Breast epithelium (tissue), 4 donors: ENCODE measurements around the gene CHRM1. TPM values are rescaled to one million over a fixed set of nuclear protein-coding genes. Genes with fewer than 3 reads are reported as not detected.

Experiments used
- DNase-seq, 2 donors: peaks; one replicate each; pipeline ENCODE4 v3.0.0-alpha.2; 2019; ENCODE audit warnings: low spot score in 2 of 2
- H3K27ac ChIP-seq, 2 donors: fragments of 200-600 bp; sonication (generic) in 1 of 2; one replicate each; pipeline ENCODE4 v1.5.1; 2016 to 2019; ENCODE audit warnings: mild to moderate bottlenecking in 1 of 2
- H3K27me3 ChIP-seq, 2 donors: fragments of 200-600 bp; sonication (generic) in 1 of 2; one replicate each; pipeline versions ENCODE4 v1.5.1 to v1.6.0; 2017 to 2019; ENCODE audit warnings: control low read depth in 1 of 2, mild to moderate bottlenecking in 1 of 2
- H3K36me3 ChIP-seq: fragments of 200-600 bp; one replicate; pipeline ENCODE4 v1.5.1; 2019
- H3K4me1 ChIP-seq, 2 donors: fragments of 200-600 bp; sonication (generic); one replicate each; pipeline ENCODE4 v1.5.1; 2016 to 2019; ENCODE audit warnings: control low read depth in 1 of 2
- H3K4me3 ChIP-seq, 3 donors: fragments of 200-600 bp; sonication (generic); 1 replicate in 2 of 3; 2 replicates in 1 of 3; pipeline ENCODE4 v1.5.1; 2016 to 2019; ENCODE audit warnings: mild to moderate bottlenecking in 3 of 3, moderate library complexity in 2 of 3
- H3K9me3 ChIP-seq, 2 donors: fragments of 200-600 bp; sonication (generic) in 1 of 2; one replicate each; pipeline ENCODE4 v1.5.1; 2016 to 2019; ENCODE audit warnings: control low read depth in 1 of 2
- CTCF ChIP-seq, 3 donors: fragments of 450-650 bp; IDR thresholded peaks; one replicate each; pipeline ENCODE4 v1.5.1; 2016 to 2017; ENCODE audit warnings: antibody characterized with exemption in 3 of 3, mild to moderate bottlenecking in 3 of 3, moderate library complexity in 3 of 3
- POLR2A ChIP-seq: fragments of 450-650 bp; IDR thresholded peaks from one replicate; pipeline ENCODE4 v1.6.1; 2016; ENCODE audit warnings: antibody characterized with exemption, mild to moderate bottlenecking, moderate library complexity
- POLR2AphosphoS5 ChIP-seq, 3 donors: sonication (generic); formaldehyde crosslinking; IDR thresholded peaks; one replicate each; pipeline ENCODE4 v1.6.1; 2017; ENCODE audit warnings: antibody characterized with exemption in 3 of 3
- intact Hi-C: fragments of 100-400 bp; cut with DNase I; formaldehyde crosslinking; loops from one replicate; pipeline ENCODE4 v1.15.1; 2023; ENCODE audit warnings: low total_unique reads
- total RNA-seq, 3 donors: library from RNA; depleted of rRNA; stranded (reverse); fragments of >200 nt; gene quantifications; one replicate each; pipeline ENCODE4 v1.1.0, GENCODE V29; 2016

CHRM1 gene
- total RNA-seq, 3 donors from 2014 or later = 0.88 to 1.3 TPM; not detected in 1

- TF ChIP-seq CTCF (IDR thresholded peaks at IDR 0.05) (no peak), POLR2AphosphoS5 (IDR thresholded peaks at IDR 0.05) (no peak), POLR2A (no peak)
- no peaks in the 10 kb centered on the region for H3K27me3 ChIP-seq
- no peak for DNase-seq
- no peaks in the 10 kb centered on the region for H3K36me3 ChIP-seq
- intact Hi-C loops = no loop called here
- no peaks in the 10 kb centered on the region for H3K4me1 ChIP-seq
- no peak overlapping the region for H3K27ac ChIP-seq
- H3K9me3 ChIP-seq = no peaks in the 10 kb centered on the region
- no peak overlapping the region for H3K4me3 ChIP-seq
Observed at GRCh38 chr11:62934496-62934785, 13.3 kb upstream of the CHRM1 start.

- H3K9me3 ChIP-seq = no peaks in the 10 kb centered on the region
- TF ChIP-seq POLR2A (no peak), CTCF (IDR thresholded peaks at IDR 0.05) (no peak), POLR2AphosphoS5 (IDR thresholded peaks at IDR 0.05) (no peak)
- intact Hi-C loops = no loop called here
- H3K4me1 ChIP-seq = no peaks in the 10 kb centered on the region
- no peak overlapping the region for H3K27ac ChIP-seq
- H3K36me3 ChIP-seq = no peaks in the 10 kb centered on the region
- no peak for DNase-seq
- H3K4me3 ChIP-seq = no peak overlapping the region
- H3K27me3 ChIP-seq = no peaks in the 10 kb centered on the region
Observed at GRCh38 chr11:62933750-62934495, 12.8 kb upstream of the CHRM1 start.

DNA sequence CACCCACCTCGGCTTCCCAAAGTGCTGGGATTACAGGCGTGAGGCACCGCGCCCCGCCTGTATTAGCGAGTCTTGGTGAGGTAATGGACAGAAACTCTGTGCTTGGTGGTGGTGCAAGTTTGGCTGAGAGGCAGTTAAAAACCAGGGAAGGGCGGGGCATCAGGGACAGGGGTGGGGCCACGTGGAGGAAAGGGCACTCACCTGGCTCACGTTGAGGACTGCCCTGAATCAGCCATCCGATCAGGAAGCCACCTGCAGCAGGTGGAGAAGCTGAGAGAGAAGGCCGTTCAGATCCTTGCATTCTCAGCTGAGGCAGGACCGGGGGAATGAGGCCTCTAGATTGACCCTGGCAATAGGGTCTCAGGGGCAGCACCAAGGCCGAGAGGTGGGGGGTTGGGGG, 12.1 kb upstream of the CHRM1 start:
- Histone ChIP-seq H3K4me1 (no peaks in the 10 kb centered on the region), H3K27ac (no peak overlapping the region), H3K4me3 (no peak overlapping the region), H3K9me3 (no peaks in the 10 kb centered on the region), H3K27me3 (no peaks in the 10 kb centered on the region), H3K36me3 (no peaks in the 10 kb centered on the region)
- no peak for DNase-seq
- intact Hi-C loops = no loop called here
- TF ChIP-seq POLR2A (no peak), CTCF (IDR thresholded peaks at IDR 0.05) (no peak), POLR2AphosphoS5 (IDR thresholded peaks at IDR 0.05) (no peak)

GRCh38 chr11:62931499-62932278, 10.5 kb upstream of the CHRM1 start:
- intact Hi-C loops = no loop called here
- TF ChIP-seq POLR2A (no peak), POLR2AphosphoS5 (IDR thresholded peaks at IDR 0.05) (no peak), CTCF (IDR thresholded peaks at IDR 0.05) (no peak)
- Histone ChIP-seq H3K36me3 (no peaks in the 10 kb centered on the region), H3K9me3 (no peaks in the 10 kb centered on the region), H3K4me1 (no peaks in the 10 kb centered on the region), H3K27me3 (peaks cover 0 to 10% of the 10 kb centered on the region in 2 donors), H3K27ac (no peak overlapping the region), H3K4me3 (no peak overlapping the region)
- DNase-seq = no peak

DNA sequence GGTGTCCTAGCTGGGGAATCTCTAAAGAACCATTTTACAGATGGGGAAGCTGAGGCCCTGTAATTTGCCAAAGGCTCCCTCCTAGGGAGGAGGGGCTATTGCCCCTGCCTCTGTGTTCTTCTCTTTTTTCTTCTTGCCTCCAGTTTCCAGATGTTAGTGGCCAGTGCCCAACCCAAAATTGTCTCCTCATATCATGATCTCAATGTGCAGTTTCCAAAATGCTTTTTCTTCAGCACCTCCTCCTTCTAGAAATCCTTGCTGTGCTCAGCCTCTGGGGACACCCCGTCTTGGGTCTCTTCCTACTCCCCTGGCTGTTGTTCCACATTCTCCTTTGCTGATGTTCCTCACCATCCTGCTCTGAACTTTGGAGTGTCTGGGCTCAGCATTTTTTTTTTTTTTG, 9.5 kb upstream of the CHRM1 start:
- Histone ChIP-seq H3K4me3 (no peak overlapping the region), H3K9me3 (no peaks in the 10 kb centered on the region), H3K27me3 (peaks cover 0 to 20% of the 10 kb centered on the region in 2 donors), H3K4me1 (no peaks in the 10 kb centered on the region), H3K36me3 (no peaks in the 10 kb centered on the region), H3K27ac (no peak overlapping the region)
- TF ChIP-seq CTCF (IDR thresholded peaks at IDR 0.05) (no peak), POLR2A (no peak), POLR2AphosphoS5 (IDR thresholded peaks at IDR 0.05) (no peak)
- intact Hi-C loops = no loop called here
- DNase-seq = no peak
